Activated T-helper 1 cell treated with anti-CD3 and anti-CD28 coated beads, Interleukin-12 subunit alpha, Interleukin-12 subunit beta, Interleukin-2, Interleukin-4 antibody, amounts not matched to agents 30 ng/mL and 10 ng/mL and 1 ng/mL, durations not matched to agents 14 hours and 24 hours and 36 hours (primary cell): ENCODE data around the gene TM4SF5. TPM values are rescaled to one million over a fixed set of nuclear protein-coding genes. Genes with fewer than 3 reads are reported as not detected.

Source experiments
- DNase-seq: peaks from one replicate; pipeline ENCODE4 v3.0.0; 2021; ENCODE audit warnings: low spot score
- H3K27ac Mint-ChIP-seq: one replicate; pipeline ENCODE4 v1.8.0; 2021; ENCODE audit warnings: mild to moderate bottlenecking, mixed read lengths
- H3K27me3 Mint-ChIP-seq: one replicate; pipeline ENCODE4 v1.8.0; 2022; ENCODE audit warnings: mild to moderate bottlenecking, moderate library complexity, mixed read lengths; ENCODE audit not compliant: insufficient read depth
- H3K36me3 Mint-ChIP-seq: one replicate; pipeline ENCODE4 v1.8.0; 2021; ENCODE audit warnings: low read depth, mixed read lengths
- H3K4me1 Mint-ChIP-seq: one replicate; pipeline ENCODE4 v1.8.0; 2021; ENCODE audit warnings: low read depth, mixed read lengths
- H3K4me3 Mint-ChIP-seq: one replicate; pipeline ENCODE4 v1.8.0; 2021; ENCODE audit warnings: mild to moderate bottlenecking, moderate library complexity, mixed read lengths
- H3K9me3 Mint-ChIP-seq: one replicate; pipeline ENCODE4 v1.8.0; 2021; ENCODE audit warnings: mixed read lengths
- intact Hi-C: fragments of 100-400 bp; cut with micrococcal nuclease; formaldehyde crosslinking; loops from one replicate; pipeline ENCODE4 v1.15.1; 2024
- total RNA-seq: library from RNA; stranded (reverse); gene quantifications from 2 replicates; pipeline ENCODE4 v1.2.3, GENCODE V29; 2022

Gene TM4SF5, protein sequence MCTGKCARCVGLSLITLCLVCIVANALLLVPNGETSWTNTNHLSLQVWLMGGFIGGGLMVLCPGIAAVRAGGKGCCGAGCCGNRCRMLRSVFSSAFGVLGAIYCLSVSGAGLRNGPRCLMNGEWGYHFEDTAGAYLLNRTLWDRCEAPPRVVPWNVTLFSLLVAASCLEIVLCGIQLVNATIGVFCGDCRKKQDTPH
- total RNA-seq = not detected in 2 replicates

- intact Hi-C loops = no loop called here
- Mint-ChIP-seq H3K27me3 (peaks cover 25% of the 10 kb centered on the region), H3K4me3 (no peak within 1 kb of the TSS), H3K9me3 (no peaks in the 10 kb centered on the region), H3K4me1 (peaks cover 13% of the 10 kb centered on the region), H3K36me3 (no peaks in the 10 kb centered on the region), H3K27ac (no peak within 1 kb of the TSS)
- DNase-seq = no peak
Measured at GRCh38 chr17:4771519-4772234, at the start of gene TM4SF5. TM4SF5 (plus strand) TSS chr17:4771886; CDS start chr17:4771923, 37 bp downstream.

DNA sequence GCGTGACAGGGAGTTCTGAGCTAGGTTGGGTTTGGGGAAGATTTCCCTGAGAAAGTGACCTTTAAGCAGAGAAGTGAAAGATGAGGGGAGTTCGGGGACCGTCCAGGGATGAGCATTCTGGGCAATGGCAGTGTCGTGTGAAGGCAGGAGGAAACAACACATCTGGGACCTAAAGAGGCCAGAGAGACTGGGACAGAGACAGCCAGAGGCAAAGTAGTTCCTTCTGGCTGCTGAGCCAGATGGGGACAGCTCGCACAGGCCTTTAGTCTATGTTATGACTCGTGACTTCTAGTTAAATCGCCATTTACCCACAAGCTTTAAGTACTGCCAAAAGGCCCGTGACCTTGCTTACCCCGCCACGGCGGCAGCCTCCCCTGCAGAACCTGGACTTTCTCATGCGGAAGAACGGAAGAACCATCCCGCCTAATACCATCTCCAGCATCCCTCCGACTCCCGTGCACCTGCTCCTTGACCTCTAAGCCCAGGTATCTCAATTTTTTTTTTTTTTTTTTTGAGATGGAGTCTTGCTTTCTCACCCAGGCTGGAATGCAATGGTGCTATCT lies 48.9 kb upstream of the TM4SF5 start:
- intact Hi-C loops = no loop called here
- Mint-ChIP-seq H3K27ac (no peak overlapping the region), H3K36me3 (peaks cover 29% of the 10 kb centered on the region), H3K4me1 (peaks cover 42% of the 10 kb centered on the region), H3K9me3 (no peaks in the 10 kb centered on the region), H3K27me3 (no peaks in the 10 kb centered on the region), H3K4me3 (no peak overlapping the region)
- no peak for DNase-seq

GRCh38 chr17:4724650-4725049 lies 47.0 kb upstream of the TM4SF5 start:
- Mint-ChIP-seq H3K9me3 (no peaks in the 10 kb centered on the region), H3K27me3 (no peaks in the 10 kb centered on the region), H3K4me1 (peaks cover 53% of the 10 kb centered on the region), H3K36me3 (peaks cover 14% of the 10 kb centered on the region), H3K27ac (no peak overlapping the region), H3K4me3 (no peak overlapping the region)
- no peak for DNase-seq
- intact Hi-C loops = no loop called here

DNA sequence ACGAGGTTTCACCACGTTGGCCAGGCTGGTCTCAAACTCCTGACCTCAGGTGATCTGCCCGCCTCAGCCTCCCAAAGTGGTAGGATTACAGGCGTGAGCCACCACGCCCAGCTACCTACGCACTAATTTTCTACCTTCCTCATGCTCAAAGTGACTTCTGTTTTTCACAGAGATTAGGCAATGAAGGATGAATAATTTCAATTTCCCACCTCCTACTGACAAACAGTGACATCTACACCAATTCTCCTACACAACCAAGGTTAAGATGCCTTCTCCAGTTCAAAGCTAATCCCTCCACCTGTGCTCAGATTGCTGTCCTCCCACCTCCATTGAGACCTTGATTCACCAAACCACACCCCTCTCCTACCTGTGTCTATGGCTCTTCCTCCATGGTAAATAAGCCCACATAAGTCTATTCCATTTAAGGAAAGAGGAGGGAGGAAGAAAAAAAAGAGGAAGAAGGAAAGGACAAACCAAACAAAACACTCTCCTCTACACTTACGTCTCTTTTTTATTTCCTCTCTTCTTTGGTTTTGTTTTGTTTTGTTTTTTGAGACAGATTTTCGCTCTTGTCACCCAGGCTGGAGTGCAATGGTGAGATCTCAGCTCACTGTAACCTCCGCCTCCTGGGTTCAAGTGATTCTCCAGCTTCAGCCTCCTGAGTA lies 45.9 kb upstream of the TM4SF5 start:
- H3K36me3 Mint-ChIP-seq = peaks cover 9% of the 10 kb centered on the region
- H3K27me3 Mint-ChIP-seq = no peaks in the 10 kb centered on the region
- H3K4me1 Mint-ChIP-seq = peaks cover 54% of the 10 kb centered on the region
- no peak for DNase-seq
- H3K4me3 Mint-ChIP-seq = no peak overlapping the region
- H3K27ac Mint-ChIP-seq = peak overlapping the region; percentile 67
- H3K9me3 Mint-ChIP-seq = no peaks in the 10 kb centered on the region
- intact Hi-C loops = no loop called here

- intact Hi-C loops = no loop called here
- peak; percentile 32 for DNase-seq
- Mint-ChIP-seq H3K9me3 (no peaks in the 10 kb centered on the region), H3K36me3 (no peaks in the 10 kb centered on the region), H3K27ac (peak overlapping the region; percentile 89), H3K4me1 (peaks cover 58% of the 10 kb centered on the region), H3K4me3 (peak overlapping the region; percentile 43), H3K27me3 (no peaks in the 10 kb centered on the region)
Measured at GRCh38 chr17:4728124-4728523, 43.6 kb upstream of the TM4SF5 start.

DNA sequence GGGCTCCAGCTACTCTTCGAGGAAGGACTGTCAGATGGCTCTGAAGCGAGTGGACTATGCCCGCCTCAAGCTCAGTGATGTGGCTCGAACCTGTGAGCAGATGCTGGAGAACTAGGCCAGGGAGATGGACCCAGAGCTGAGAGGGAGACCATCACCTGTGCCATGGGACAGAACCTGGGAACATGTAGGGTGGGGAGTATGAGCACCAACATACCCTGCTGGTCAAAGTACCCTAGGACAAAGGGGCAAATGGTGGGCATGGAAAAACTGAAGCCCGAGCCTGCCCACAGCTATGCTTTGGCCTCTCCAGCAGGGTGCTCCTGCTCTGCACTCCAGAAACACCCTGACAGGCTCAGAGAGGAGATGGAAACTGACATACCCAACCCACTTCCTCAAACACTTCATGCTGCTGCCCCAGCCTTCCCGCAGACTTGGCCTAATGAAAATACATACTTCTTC lies 38.6 kb upstream of the TM4SF5 start:
- DNase-seq = no peak
- H3K9me3 Mint-ChIP-seq = no peaks in the 10 kb centered on the region
- intact Hi-C loops = loop anchor here (5.0 kb wide), 1 partner anchor 591 kb away; the partner anchor contains the start of genes CYB5D2 and ZZEF1
- H3K27me3 Mint-ChIP-seq = peaks cover 2% of the 10 kb centered on the region
- peak overlapping the region; percentile 65 for H3K27ac Mint-ChIP-seq
- peaks cover 57% of the 10 kb centered on the region for H3K4me1 Mint-ChIP-seq
- H3K36me3 Mint-ChIP-seq = peaks cover 11% of the 10 kb centered on the region
- peak overlapping the region; percentile 38 for H3K4me3 Mint-ChIP-seq

- Mint-ChIP-seq H3K4me1 (peaks cover 52% of the 10 kb centered on the region), H3K27me3 (peaks cover 10% of the 10 kb centered on the region)
Measured at GRCh38 chr17:4734857-4735475, 36.7 kb upstream of the TM4SF5 start.

GRCh38 chr17:4735876-4736651 lies 35.6 kb upstream of the TM4SF5 start:
- no peaks in the 10 kb centered on the region for H3K9me3 Mint-ChIP-seq
- intact Hi-C loops = loop anchor here (5.0 kb wide), 1 partner anchor 34 kb away; the partner anchor contains the start of gene PELP1
- H3K4me1 Mint-ChIP-seq = peaks cover 44% of the 10 kb centered on the region
- peaks cover 18% of the 10 kb centered on the region for H3K27me3 Mint-ChIP-seq
- no peak overlapping the region for H3K27ac Mint-ChIP-seq
- peaks cover 12% of the 10 kb centered on the region for H3K36me3 Mint-ChIP-seq
- H3K4me3 Mint-ChIP-seq = no peak overlapping the region
- no peak for DNase-seq

More at GRCh38 chr17:4734857-4735475, 36.7 kb upstream of the TM4SF5 start:
- DNase-seq = no peak
- H3K27ac Mint-ChIP-seq = no peak overlapping the region
- intact Hi-C loops = loop anchor here (5.0 kb wide), 2 partner anchors 33 to 593 kb away; partner anchors contain the start of genes CYB5D2, PELP1 and ZZEF1
- no peaks in the 10 kb centered on the region for H3K9me3 Mint-ChIP-seq
- peaks cover 12% of the 10 kb centered on the region for H3K36me3 Mint-ChIP-seq
- no peak overlapping the region for H3K4me3 Mint-ChIP-seq

DNA sequence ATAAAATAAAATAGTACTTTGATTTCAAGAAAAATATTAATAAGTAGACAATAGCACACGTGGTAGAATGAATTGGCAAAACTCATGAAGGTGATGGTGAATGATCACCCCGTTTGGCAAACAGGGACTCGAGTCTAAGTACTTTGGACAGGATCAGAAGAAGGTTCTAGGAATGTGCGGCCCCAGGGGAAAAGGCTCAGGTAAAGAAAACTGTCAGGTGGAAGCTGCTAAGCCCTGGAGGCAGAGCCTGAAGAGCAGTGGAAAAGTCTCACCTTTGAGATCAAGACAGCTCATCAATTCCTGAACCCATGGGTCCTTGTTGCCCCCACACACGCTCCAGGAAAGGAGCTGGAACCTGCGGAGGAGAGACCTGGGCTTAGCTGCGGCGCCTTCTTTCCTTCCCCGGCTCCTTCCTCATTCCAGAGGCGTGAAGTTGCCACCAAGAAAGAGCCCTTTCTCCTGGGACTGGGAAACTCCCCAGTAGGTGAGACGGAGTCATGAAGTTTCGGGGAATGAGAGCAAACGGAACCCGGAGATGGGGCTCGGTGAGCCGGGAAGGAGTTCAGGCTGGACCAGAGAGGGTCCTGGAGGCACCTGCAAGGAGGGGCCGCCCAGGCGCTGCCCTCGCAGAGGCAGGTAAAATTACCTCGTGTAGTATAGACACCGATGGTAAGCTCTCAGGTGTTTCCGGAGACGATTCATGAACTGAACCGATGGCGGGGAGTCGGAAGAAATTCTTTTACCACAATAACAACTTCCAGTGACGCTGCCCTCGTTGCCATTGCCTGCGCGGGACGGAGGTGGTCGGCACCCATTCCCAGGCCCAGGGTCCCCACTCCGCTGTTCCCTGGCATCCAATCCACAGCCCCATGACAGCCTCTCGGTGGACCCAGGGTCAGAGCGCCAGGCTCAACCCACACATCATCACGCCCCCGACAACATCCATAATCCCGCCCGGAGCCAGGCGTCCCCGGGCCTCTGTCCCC lies 33.3 kb upstream of the TM4SF5 start:
- DNase-seq = no peak
- Mint-ChIP-seq H3K4me1 (peaks cover 28% of the 10 kb centered on the region), H3K36me3 (peaks cover 11% of the 10 kb centered on the region), H3K27me3 (peaks cover 25% of the 10 kb centered on the region), H3K27ac (peak overlapping the region; percentile 61), H3K4me3 (peak overlapping the region; percentile 81), H3K9me3 (no peaks in the 10 kb centered on the region)
- intact Hi-C loops = loop anchor here (1.0 to 5.0 kb wide), 2 partner anchors 7 to 36 kb away; partner anchors contain the start of genes MED11 and PELP1

GRCh38 chr17:4739122-4740024 lies 32.3 kb upstream of the TM4SF5 start, which contains the start of the genes CXCL16 and ZMYND15:
CXCL16 (minus strand) TSS chr17:4739928; CDS start chr17:4739339, 589 bp downstream.
ZMYND15 (plus strand) TSS chr17:4739833; CDS start chr17:4740549, 716 bp downstream.
- Mint-ChIP-seq H3K4me3 (peak within 1 kb of the TSS; percentile 81), H3K27ac (peak within 1 kb of the TSS; percentile 61), H3K36me3 (peaks cover 6% of the 10 kb centered on the region), H3K4me1 (peaks cover 19% of the 10 kb centered on the region), H3K9me3 (no peaks in the 10 kb centered on the region), H3K27me3 (peaks cover 28% of the 10 kb centered on the region)
- peak; percentile 48 for DNase-seq
- intact Hi-C loops = loop anchor here (1.0 to 5.0 kb wide), 2 partner anchors 8 to 37 kb away; partner anchors contain the start of genes MED11 and PELP1
